IPS-NIHi11 (cell line): ENCODE data around the gene ZBTB11.
"Not testable (repeated sequence)": the region's sequence is repeated elsewhere in the genome, so short reads cannot be mapped to it uniquely, and the experiment has no call there.

Source experiments
- DNase-seq: peaks from one replicate; pipeline ENCODE4 v3.0.0; 2012; ENCODE audit warnings: mixed read lengths, low spot score

The ZBTB11 gene

GRCh38 chr3:101643009-101643844 lies 33.7 kb downstream of the ZBTB11 start:
- DNase-seq, result no peak

GRCh38 chr3:101642441-101642840 lies 34.5 kb downstream of the ZBTB11 start:
- DNase-seq, result no peak

GRCh38 chr3:101641397-101642115 lies 35.4 kb downstream of the ZBTB11 start:
- DNase-seq, result not testable (repeated sequence)

GRCh38 chr3:101640256-101640655 lies 36.7 kb downstream of the ZBTB11 start:
- no peak for DNase-seq

GRCh38 chr3:101639280-101639963 lies 37.5 kb downstream of the ZBTB11 start:
- DNase-seq, result no peak

GRCh38 chr3:101638261-101638745 lies 38.6 kb downstream of the ZBTB11 start:
- peak; percentile 16 for DNase-seq

GRCh38 chr3:101637451-101637850 lies 39.5 kb downstream of the ZBTB11 start:
- no peak for DNase-seq

- DNase-seq, result peak; percentile 72
These were observed 40.8 kb downstream of the ZBTB11 start for GRCh38 chr3:101635954-101636798.

- DNase-seq, result no peak
These were observed 41.6 kb downstream of the ZBTB11 start for GRCh38 chr3:101635345-101635744.

- no peak for DNase-seq
These were observed 42.2 kb downstream of the ZBTB11 start for GRCh38 chr3:101634591-101635196.

- DNase-seq, result no peak
These were observed 43.7 kb downstream of the ZBTB11 start for GRCh38 chr3:101633186-101633585.

- DNase-seq, result no peak
These were observed 44.3 kb downstream of the ZBTB11 start for GRCh38 chr3:101632586-101632985.

- DNase-seq, result not testable (repeated sequence)
These were observed 45.0 kb downstream of the ZBTB11 start for GRCh38 chr3:101631959-101632358.

GRCh38 chr3:101631098-101631796 lies 45.7 kb downstream of the ZBTB11 start:
- DNase-seq, result no peak

- no peak for DNase-seq
These were observed 47.7 kb downstream of the ZBTB11 start for GRCh38 chr3:101629219-101629618.

GRCh38 chr3:101625879-101626278 lies 51.1 kb downstream of the ZBTB11 start:
- DNase-seq, result no peak

GRCh38 chr3:101624857-101625256 lies 52.1 kb downstream of the ZBTB11 start:
- DNase-seq, result no peak

GRCh38 chr3:101623656-101624055 lies 53.3 kb downstream of the ZBTB11 start:
- DNase-seq, result no peak

- no peak for DNase-seq
These were observed 57.2 kb downstream of the ZBTB11 start for GRCh38 chr3:101619734-101620133.

GRCh38 chr3:101618726-101619125 lies 58.2 kb downstream of the ZBTB11 start:
- DNase-seq, result no peak

- no peak for DNase-seq
These were observed 59.5 kb downstream of the ZBTB11 start for GRCh38 chr3:101617478-101617877.
